GM18951 (cell line): ENCODE measurements around the gene B9D2.
"Not testable (repeated sequence)": the region's sequence is repeated elsewhere in the genome, so short reads cannot be mapped to it uniquely, and the experiment has no call there.

ENCODE experiments used
- POLR2A ChIP-seq: IDR thresholded peaks from 4 replicates; pipeline ENCODE4 v1.6.1; 2011; ENCODE audit warnings: mild to moderate bottlenecking; ENCODE audit not compliant: insufficient read length, insufficient read depth; ENCODE audit errors: extremely low read depth
- in situ Hi-C: fragments of 300-500 bp; cut with MboI; formaldehyde crosslinking; loops from one replicate; pipeline ENCODE4 v1.12.0; 2022; ENCODE audit warnings: low sequenced_read_pairs, mixed read lengths, inconsistent platforms; ENCODE audit not compliant: unreplicated experiment

The B9D2 gene

DNA sequence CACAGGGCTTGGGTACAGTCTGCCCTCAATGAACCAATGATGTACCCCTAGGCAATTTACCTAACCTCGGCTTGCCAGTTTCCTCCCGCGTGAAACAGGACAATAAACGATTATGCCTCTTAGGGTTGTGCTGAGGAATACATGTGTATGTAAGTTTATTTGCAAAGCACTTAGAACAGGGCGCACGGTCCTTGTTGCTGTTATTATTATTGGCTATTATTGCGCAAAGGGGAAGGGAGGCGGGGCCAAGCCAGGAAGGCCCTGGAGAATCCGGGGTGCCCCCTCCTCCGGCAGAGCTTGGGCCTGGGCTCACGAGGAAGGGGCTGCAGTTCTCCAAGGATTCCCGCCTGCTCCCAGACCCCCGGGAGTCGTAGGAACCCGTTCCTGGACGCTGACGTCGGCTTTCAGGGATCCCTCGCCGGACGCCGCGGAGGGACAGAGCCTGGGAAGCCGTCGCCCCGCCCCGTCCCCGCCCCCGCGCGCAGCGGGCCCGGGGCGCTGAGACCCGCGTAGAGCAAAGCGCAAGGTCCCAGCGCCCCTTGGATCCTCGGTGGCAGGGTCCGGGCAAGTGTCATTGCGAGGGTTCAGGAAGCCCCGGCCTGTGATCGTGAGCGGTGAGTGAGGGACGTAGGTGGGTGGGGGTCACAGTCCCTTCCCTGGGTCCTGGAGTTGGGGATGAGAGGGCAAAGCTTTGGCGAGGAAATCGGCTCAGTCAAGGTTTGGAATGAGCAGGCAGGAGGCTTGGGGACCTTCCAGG is 12.5 kb upstream of the B9D2 start, which contains the start of gene TMEM91:
TSS of gene TMEM91 (plus strand) at position 293 of the 757 bp plus-strand sequence. CDS start 1,777 bp downstream, outside the sequence.
- in situ Hi-C loops, result no loop called here
- no peak for TF ChIP-seq POLR2A

DNA sequence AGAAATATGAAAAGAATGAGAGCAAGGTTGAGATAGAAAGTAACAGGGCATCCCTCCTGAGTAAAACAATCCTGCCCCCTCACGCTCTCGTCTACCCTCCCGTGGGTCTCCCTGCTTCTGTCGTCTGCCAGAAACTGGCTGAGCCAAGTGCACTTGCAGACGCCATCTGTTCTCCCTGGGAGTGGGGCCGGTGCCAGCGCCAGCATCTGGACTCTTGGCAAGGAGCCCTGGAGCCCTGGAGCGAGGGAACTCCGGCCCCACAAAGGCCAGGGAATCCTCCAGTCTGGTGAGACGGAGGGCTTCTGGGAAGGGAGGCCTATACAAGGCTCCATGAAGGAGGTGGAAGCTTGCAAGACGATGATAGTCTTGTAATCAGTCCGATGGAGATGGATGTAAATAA is 10.0 kb upstream of the B9D2 start:
- in situ Hi-C loops, result no loop called here

DNA sequence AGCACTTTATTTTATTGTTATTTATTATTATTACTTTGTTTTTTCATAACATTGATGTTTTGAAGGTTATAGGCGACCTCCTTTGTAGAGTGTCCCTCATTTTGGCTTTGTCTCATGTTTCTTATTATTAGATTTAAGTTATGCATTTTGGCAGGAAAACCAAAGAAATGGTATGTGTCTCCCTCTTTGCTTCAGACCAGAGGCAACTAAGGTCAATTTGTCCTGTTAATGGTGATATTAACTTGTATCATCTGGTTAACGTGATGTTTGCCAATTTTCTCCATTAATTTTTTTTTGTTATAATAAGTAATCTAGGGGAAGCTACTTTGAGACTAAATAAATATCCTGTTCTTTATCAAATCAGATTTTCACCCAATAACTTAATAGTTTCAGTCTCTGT is 8.6 kb upstream of the B9D2 start:
- in situ Hi-C loops, result no loop called here
- no peak for TF ChIP-seq POLR2A

More for the DNA sequence above, 10.0 kb upstream of the B9D2 start:
- no peak for TF ChIP-seq POLR2A

DNA sequence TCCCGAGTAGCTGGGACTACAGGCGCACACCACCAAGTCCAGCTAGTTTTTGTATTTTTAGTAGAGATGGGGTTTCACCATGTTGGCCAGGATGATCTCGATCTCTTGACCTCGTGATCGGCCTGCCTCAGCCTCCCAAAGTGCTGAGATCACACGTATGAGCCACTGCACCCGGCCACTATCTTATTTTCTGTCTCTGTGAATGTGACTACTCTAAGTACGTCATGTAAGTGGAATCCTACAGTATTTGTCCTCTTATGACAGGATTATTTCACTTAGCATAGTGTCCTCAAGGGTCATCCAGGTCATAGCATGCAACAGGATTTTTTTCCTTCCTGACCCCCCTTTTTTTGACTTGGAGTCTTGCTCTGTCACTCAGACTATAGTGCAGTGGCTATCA is 7.6 kb upstream of the B9D2 start:
- in situ Hi-C loops, result no loop called here
- TF ChIP-seq POLR2A, result no peak

DNA sequence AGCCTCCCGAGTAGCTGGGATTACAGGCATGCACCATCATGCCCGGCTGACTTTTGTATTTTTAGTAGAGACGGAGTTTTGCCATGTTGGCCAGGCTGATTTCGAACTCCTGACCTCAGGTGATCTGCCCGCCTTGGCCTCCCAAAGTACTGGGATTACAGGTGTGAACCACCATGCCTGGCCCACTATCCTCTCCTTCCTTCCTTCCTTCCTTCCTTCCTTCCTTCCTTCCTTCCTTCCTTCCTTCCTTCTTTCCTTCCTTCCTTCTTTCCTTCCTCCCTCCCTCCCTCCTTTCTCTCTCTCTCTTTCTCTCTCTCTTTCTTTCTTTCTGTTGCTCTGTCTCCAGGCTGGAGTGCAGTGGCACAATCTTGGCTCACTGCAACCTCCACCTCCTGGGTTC is 7.2 kb upstream of the B9D2 start:
- in situ Hi-C loops, result not testable (repeated sequence)

DNA sequence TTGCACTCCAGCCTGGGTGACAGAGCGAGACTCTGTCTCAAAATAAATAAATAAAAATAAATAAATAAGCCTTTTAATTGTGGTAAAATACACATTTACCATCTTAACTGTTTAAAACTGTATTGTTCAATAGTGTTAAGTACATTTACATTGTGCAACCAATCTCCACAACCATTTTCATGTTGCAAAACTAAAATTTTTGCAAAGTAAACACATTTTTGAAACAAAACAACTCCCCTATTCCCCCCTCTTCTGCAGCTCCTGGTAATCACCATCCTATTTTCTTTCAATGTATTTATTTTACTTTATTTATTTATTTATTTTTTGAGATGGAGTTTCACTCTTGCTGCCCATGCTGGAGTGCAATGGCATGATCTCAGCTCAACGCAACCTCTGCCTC is 5.8 kb upstream of the B9D2 start:
- in situ Hi-C loops, result no loop called here
- TF ChIP-seq POLR2A, result no peak

DNA sequence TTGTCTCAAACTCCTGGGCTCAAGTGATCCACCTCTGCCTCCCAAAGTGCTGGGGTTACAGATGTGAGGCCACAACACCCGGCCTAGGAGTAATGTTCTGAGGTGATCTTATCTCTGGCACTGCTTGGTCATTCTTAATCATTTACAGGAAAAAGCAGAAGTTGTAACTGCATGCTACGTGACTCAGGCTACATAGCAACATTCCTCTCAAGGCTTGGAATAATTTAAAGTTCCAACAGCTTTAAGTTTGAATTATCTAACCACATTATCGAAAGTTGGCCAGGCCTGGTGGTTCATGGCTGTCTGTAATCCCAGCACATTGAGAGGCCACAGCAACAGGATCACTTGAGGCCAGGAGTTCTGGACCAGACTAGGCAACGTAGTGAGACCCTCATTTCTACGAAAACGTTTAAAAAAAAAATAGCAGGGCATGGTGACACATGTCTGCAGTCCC is 3.9 kb upstream of the B9D2 start:
- in situ Hi-C loops, result no loop called here
- TF ChIP-seq POLR2A, result peak; percentile 28

DNA sequence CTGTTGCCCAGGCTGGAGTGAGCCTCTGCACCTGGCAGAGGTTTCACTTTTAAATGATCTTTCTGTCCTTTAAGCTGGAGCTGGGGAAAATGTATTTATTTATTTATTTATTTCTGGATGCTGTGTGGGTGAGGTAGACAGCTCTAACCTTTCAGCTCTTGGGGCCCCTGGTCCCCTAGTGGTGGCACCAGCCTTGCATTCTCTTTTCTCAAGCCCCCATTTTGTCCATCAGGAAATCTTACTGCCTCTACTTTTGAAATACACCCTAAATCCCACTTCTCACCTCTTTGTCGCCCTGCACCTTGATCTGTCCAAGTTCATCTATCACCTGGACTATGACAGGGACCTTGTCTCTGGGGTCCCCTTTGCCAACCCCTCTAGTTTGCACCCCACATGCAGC is 2.1 kb upstream of the B9D2 start:
- no peak for TF ChIP-seq POLR2A
- in situ Hi-C loops, result no loop called here

DNA sequence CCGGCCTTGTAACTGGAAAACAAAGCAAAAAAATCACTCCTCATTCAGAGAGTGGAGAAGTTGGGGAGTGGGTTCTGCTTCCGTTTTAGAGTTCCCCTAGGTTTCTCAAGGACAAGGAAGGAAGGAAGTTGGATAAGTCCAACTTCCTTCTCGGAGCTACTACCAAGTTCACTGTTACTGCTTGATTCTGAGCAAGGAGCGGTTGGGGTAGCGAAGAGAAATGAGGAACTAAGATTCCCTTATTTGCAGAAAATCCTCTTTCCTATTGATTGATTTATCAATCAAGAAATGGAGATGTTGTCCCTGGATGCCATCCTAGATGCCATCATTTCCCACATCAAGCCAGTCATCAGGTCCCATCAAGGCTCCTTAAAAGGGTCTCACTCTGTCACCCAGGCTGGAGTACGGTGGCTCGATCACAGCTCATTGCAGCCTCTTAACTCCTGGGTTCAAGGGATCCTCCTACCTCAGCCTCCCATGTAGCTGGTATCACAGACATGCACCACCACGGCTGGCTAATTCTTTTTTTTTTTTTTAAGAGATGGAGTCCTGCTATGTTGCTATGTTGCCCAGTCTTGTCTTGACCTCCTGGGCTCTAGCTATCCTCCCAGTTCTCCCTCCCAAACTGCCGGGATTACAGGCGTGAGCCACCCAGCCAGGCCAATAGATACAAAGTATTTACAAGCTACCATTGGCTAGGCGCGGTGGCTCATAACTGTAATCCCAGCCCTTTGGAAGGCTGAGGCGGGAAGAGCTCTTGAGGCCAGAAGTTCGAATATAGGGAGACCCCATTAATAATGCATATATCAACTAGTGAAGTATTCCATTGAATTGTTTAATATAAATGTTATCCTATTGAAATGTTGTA is 809 bp upstream of the B9D2 start:
- no peak for TF ChIP-seq POLR2A
- in situ Hi-C loops, result no loop called here

DNA sequence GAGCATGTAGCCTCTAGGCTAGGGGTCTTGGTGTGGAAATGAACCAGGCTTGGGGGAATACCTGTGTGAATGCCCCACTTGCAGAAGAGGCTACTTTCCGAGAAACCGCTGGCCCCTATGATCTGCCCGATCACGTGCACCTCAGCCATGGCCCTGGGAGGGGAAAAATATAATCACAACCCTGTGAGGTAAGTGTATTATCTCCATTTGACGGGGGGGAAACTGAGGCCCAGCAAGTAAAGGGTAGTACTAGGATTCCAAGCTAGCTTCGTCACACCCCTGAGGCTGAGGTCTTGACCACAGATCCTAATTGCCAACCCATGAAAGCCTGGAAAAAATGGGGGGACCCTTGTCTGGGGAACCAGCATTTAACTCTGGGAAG is 587 bp downstream of the B9D2 start:
- in situ Hi-C loops, result no loop called here
- no peak for TF ChIP-seq POLR2A

DNA sequence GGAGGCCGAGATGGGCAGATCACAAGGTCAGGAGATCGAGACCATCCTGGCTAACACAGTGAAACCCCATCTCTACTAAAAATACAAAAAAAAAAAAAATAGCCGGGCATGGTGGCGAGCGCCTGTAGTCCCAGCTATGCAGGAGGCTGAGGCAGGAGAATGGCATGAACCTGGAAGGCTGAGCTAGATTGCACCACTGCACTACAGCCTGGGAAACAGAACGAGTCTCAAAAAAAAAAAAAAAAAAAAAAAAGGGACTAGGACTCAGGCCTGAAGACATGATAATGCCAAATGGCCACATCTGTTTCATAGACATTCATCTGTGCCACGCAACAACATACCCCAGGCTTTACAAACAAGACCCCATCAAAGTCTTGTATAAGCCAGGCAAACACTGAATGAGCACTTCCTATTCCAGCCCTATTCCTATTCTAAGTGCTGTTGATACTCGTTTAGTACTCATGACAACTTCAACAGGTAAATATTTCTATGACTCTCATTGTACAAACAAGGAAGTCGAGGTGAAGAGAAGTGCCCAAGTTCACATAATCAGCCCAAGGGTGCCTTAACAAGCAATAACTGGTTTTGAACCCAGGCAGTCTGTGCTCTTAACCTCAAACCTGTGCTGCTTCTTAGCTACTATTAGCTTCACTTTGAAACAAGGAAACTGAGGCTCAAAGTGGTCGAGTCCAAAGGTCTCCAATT is 1.7 kb downstream of the B9D2 start:
- TF ChIP-seq POLR2A, result no peak
- in situ Hi-C loops, result no loop called here

DNA sequence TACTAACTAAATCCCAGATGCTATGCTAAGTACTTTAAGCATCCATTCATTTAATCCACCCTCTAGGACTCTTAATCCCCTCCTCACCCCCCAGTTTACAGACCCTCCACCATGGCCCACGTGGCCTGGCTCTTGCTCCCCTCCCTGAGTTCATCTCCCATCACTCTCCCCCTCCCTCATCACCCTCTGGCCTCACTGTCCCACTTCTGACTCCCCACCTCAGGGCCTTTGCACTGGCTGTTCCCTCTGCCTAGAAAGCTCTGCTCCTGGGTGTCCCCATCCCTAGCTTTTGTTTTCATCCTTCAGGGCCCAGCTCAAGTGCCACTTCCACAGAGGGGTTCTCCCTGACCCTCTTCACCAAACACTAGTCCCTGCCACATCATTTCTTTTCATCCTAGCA is 4.2 kb downstream of the B9D2 start:
- no peak for TF ChIP-seq POLR2A
- in situ Hi-C loops, result no loop called here

DNA sequence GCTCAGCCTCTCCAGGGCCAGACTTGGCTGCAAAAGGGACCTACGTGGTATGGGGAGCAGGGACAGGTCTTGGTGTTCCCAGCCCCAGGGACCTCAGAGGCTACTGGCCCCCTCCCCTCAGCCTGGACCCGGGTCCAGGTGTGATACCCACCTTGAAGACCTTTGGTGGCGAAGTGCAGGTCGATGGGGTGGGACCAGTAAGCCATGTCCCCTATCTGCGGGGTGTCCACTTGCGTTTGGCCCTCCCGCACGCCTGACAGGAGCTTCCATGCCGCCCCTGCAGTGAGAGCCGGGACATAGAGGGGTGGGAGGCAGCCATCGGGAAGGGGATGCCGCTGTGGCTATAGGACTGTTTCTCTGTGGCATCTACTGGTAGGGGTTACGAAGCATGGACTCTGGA is 6.2 kb downstream of the B9D2 start:
- in situ Hi-C loops, result no loop called here
- TF ChIP-seq POLR2A, result no peak

DNA sequence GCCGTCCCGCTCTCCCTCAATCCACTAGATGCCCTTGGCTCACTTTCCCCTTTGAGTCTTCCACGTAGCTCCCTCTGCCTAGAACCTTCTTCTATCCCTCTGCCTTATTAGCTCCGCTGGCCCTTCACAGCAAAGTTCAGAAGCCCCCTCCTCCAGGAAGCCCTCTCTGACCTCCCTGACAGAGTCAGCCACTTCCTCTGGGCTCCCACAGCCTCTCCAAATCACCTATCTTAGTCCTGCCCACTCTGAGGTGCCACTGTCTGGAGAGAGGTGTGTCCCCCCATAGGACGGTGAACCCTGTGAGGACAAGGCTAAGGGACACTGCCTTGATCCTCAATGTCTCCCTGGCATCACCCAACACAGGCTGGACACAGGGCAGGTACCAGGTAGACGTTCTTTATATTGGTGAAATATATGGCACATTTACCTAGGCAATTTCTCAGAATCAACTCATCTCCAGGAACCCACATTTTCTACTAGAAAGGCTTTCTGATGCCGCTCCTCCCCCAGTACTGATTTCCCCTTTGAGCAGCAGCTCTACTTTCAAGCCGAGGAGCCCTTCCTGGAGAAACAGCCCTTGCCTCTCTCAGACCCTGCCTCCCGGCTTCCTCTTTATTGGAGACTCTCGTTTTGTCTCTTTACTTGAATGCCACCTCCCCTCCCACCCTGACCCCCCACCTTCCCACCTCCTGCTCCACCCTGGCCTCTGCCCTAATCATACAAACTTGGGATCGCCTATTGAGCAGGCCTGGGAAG is 6.8 kb downstream of the B9D2 start:
- in situ Hi-C loops, result no loop called here
- no peak for TF ChIP-seq POLR2A
